ENCODE results near the gene INAVA.

INAVA gene

GRCh38 chr1:200875416-200875815 lies 19.3 kb upstream of the INAVA start:
- H3K4me3 ChIP-seq (replicated peaks; ENCODE audit: low read depth, low read length), result no peak overlapping the region
- DNase-seq (ENCODE audit: low read depth), result no peak
- TF ChIP-seq CTCF (IDR thresholded peaks at IDR 0.05; ENCODE audit: low read length, missing control alignments), result no peak

GRCh38 chr1:200877010-200877409 lies 17.7 kb upstream of the INAVA start:
- DNase-seq (ENCODE audit: low read depth), result no peak
- TF ChIP-seq CTCF (IDR thresholded peaks at IDR 0.05; ENCODE audit: low read length, missing control alignments), result no peak
- H3K4me3 ChIP-seq (replicated peaks; ENCODE audit: low read depth, low read length), result no peak overlapping the region

GRCh38 chr1:200877839-200878551 lies 16.7 kb upstream of the INAVA start:
- no peak for TF ChIP-seq CTCF (IDR thresholded peaks at IDR 0.05; ENCODE audit: low read length, missing control alignments)
- no peak for DNase-seq (ENCODE audit: low read depth)
- H3K4me3 ChIP-seq (replicated peaks; ENCODE audit: low read depth, low read length), result no peak overlapping the region

GRCh38 chr1:200880212-200880611 lies 14.5 kb upstream of the INAVA start:
- no peak for DNase-seq (ENCODE audit: low read depth)
- TF ChIP-seq CTCF (IDR thresholded peaks at IDR 0.05; ENCODE audit: low read length, missing control alignments), result no peak
- H3K4me3 ChIP-seq (replicated peaks; ENCODE audit: low read depth, low read length), result no peak overlapping the region

GRCh38 chr1:200883118-200883517 lies 11.6 kb upstream of the INAVA start:
- no peak for DNase-seq (ENCODE audit: low read depth)
- H3K4me3 ChIP-seq (replicated peaks; ENCODE audit: low read depth, low read length), result no peak overlapping the region
- no peak for TF ChIP-seq CTCF (IDR thresholded peaks at IDR 0.05; ENCODE audit: low read length, missing control alignments)

GRCh38 chr1:200885623-200886402 lies 8.9 kb upstream of the INAVA start:
- TF ChIP-seq CTCF (IDR thresholded peaks at IDR 0.05; ENCODE audit: low read length, missing control alignments), result no peak
- no peak overlapping the region for H3K4me3 ChIP-seq (replicated peaks; ENCODE audit: low read depth, low read length)
- DNase-seq (ENCODE audit: low read depth), result no peak
